WERI-Rb-1 (cell line): Measurements from ENCODE around the gene KLHL29.

Experiments
- DNase-seq: peaks from one replicate; pipeline ENCODE4 v3.0.0-alpha.2; 2020
- H3K27ac ChIP-seq: fragments of 250-450 bp; sonication (Bioruptor Pico); 2 replicates; pipeline ENCODE4 v1.5.1; 2020; ENCODE audit warnings: mild to moderate bottlenecking, moderate library complexity
- H3K27me3 ChIP-seq: fragments of 250-450 bp; sonication (Bioruptor Pico); 2 replicates; pipeline ENCODE4 v1.5.1; 2021; ENCODE audit warnings: mild to moderate bottlenecking, low read depth, moderate library complexity; ENCODE audit not compliant: insufficient read depth, severe bottlenecking
- H3K36me3 ChIP-seq: fragments of 250-450 bp; sonication (Bioruptor Pico); 2 replicates; pipeline ENCODE4 v1.5.1; 2020; ENCODE audit warnings: mild to moderate bottlenecking, moderate library complexity
- H3K4me3 ChIP-seq: 2 replicates; pipeline ENCODE4 v1.5.1; 2011; ENCODE audit warnings: low read depth, mild to moderate bottlenecking, control low read depth, low read length
- H3K9me3 ChIP-seq: fragments of 250-450 bp; sonication (Bioruptor Pico); 2 replicates; pipeline ENCODE4 v1.5.1; 2021; ENCODE audit warnings: mild to moderate bottlenecking, moderate library complexity; ENCODE audit not compliant: severe bottlenecking
- CTCF ChIP-seq: IDR thresholded peaks from 2 replicates; pipeline ENCODE4 v1.5.1; 2011; ENCODE audit warnings: low read depth, mild to moderate bottlenecking, control low read depth, inconsistent platforms, low read length

Gene KLHL29

GRCh38 chr2:23354554-23354953 lies 30.4 kb upstream of the KLHL29 start:
- no peak for TF ChIP-seq CTCF
- Histone ChIP-seq H3K4me3 (no peak overlapping the region), H3K36me3 (no peaks in the 10 kb centered on the region), H3K27ac (no peak overlapping the region), H3K9me3 (no peaks in the 10 kb centered on the region), H3K27me3 (no peaks in the 10 kb centered on the region)
- no peak for DNase-seq

- Histone ChIP-seq H3K27ac (no peak overlapping the region), H3K4me3 (no peak overlapping the region), H3K9me3 (no peaks in the 10 kb centered on the region), H3K27me3 (no peaks in the 10 kb centered on the region), H3K36me3 (no peaks in the 10 kb centered on the region)
- no peak for DNase-seq
- TF ChIP-seq CTCF: no peak
Measured at GRCh38 chr2:23355001-23355400, 30.0 kb upstream of the KLHL29 start.

GRCh38 chr2:23356711-23357110 lies 28.3 kb upstream of the KLHL29 start:
- DNase-seq: no peak
- no peak for TF ChIP-seq CTCF
- no peak overlapping the region for H3K4me3 ChIP-seq

GRCh38 chr2:23359631-23360567 lies 25.1 kb upstream of the KLHL29 start:
- no peak for DNase-seq
- H3K36me3 ChIP-seq: no peaks in the 10 kb centered on the region
- no peak overlapping the region for H3K4me3 ChIP-seq
- TF ChIP-seq CTCF: no peak
- no peaks in the 10 kb centered on the region for H3K27me3 ChIP-seq
- H3K9me3 ChIP-seq: no peaks in the 10 kb centered on the region
- H3K27ac ChIP-seq: no peak overlapping the region

More at GRCh38 chr2:23356711-23357110, 28.3 kb upstream of the KLHL29 start:
- no peaks in the 10 kb centered on the region for H3K27me3 ChIP-seq
- no peaks in the 10 kb centered on the region for H3K36me3 ChIP-seq
- no peak overlapping the region for H3K27ac ChIP-seq
- no peaks in the 10 kb centered on the region for H3K9me3 ChIP-seq

GRCh38 chr2:23360571-23361125 lies 24.3 kb upstream of the KLHL29 start:
- Histone ChIP-seq H3K36me3 (no peaks in the 10 kb centered on the region), H3K27ac (no peak overlapping the region), H3K4me3 (no peak overlapping the region), H3K9me3 (no peaks in the 10 kb centered on the region), H3K27me3 (no peaks in the 10 kb centered on the region)
- peak; percentile 35; the same call in 1 of the 2 replicates for TF ChIP-seq CTCF
- peak; percentile 47 for DNase-seq
